GM19351 (cell line): ENCODE results near the gene ARMC6.
A peak's percentile ranks its signal among the peaks of the same experiment; 100 is the strongest.

Experiments
- ATAC-seq: cut with Tn5 transposase; IDR thresholded peaks from one replicate; pipeline ENCODE4 v1.9.1; 2021; ENCODE audit warnings: mild to moderate bottlenecking, moderate library complexity; ENCODE audit not compliant: unreplicated experiment

Gene ARMC6

DNA sequence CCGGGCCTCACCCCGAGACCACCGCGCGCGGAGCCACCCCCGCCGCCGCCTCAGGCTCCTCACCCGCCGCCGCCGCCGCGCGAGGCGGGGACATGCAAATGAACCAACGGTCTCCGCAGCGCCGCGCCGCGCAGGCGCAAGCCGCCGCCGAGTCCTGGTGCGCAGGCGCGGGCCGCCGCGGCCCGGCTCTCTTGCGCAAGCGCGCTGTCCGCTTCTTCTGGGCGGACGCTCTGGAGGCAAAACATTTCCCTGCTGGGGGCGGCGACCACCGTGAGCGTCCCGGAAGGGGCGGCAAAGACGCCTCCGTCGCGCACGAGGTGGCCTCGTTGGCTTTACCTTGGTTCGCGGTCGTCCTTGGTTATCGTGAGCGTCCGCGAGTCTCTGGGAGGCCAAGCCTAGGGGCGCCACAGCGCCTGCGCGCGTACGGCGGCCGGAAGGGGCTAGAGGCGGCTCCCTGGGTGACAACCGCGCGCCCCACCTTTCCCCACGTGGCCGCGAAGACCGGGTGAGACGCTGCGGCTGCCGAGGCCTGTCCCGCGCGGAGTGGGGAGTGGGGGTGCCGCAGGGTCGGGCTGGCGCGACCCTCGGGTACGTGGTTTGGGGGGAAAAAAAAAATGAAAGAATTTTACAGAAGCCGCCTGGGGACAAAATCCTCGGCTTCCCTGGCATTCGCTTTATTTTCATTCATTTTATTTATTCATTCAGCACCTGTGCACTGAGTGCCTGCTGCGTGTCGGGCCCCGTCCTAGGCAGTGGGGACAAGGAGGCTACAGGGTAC lies at the start of gene ARMC6, which contains the start of gene SUGP2:
TSS of gene ARMC6 (plus strand) at position 178 of the 778 bp plus-strand sequence. CDS start 607 bp downstream, outside the sequence.
TSS of gene SUGP2 (minus strand) at position 92 of the 778 bp plus-strand sequence. CDS start 2,446 bp downstream, outside the sequence.
- peak; percentile 63 for ATAC-seq

DNA sequence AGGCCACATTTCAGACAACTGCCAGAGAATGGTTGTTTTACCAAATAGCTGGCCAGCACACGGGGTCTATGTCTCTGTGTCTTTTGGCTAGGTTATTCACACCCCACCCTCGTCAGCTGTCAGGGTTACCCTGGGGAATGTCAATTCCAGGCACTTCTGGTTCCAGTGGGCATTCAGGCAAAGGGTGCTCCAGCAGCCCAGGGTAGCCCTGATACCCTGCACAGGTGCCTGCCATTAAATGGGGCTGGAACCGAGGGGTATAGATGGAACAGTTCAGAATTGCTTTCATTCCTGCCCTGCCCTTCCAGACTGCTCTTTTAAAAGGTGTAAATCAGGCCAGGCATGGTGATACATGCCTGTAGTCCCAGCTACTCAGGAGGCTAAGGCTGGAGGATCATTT lies 49.2 kb upstream of the ARMC6 start:
- no peak for ATAC-seq

DNA sequence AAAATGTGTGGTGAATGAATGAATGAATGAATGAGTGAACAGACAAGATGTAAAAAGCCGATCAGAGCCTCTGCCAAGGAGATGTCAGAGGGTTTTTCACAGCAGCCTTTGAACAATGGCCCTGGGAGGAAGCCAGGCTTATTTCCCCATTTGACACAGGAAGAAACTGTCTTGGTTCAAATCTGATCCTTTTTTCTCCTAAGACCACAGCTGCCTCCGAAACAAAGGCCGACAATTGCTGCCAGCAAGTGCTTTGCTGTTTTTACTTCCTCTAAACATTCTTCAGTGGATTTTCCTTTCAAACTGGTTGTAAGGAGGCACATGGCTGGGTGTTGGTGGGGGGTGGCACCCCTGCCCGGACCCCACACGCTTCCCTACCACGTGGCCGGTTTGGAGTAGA lies 48.1 kb upstream of the ARMC6 start:
- ATAC-seq, result no peak

DNA sequence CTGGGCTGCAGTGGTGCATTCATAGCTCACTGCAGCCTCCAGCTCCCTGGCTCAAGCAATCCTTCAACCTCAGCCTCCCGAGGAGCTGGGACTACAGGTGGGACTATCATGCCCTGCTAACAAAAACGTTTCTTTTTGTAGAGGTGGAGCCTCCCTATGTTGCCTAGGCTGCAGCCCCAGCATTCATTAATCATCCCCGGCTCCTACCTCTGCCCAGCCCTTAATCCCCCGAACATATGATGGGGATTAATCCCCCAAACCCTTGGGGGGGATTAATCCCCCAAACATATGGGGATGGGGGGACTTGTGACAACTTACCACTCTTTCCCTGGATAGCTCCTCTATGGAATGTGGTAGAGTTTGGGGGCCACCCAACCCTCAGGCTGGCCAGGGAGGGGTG lies 45.9 kb upstream of the ARMC6 start:
- no peak for ATAC-seq

DNA sequence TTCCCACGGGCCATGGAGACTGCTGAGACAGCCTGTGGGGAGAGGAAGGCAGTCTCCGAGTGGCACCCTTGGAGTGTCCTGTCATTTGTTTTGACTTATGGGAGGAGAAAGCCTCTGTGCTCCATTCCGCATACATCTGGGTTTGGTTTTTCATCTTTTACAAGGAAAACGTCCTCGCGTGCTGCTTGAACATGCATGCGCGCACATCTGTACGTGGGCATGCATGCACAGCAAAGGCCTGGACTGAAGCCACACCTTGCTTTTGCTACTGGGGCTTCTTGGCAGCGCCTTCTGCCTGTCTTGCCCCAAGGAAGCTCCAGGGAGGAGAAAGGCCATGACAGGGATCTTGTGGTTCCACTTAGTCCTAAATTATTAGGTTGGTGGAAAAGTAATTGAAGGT lies 44.1 kb upstream of the ARMC6 start:
- no peak for ATAC-seq

DNA sequence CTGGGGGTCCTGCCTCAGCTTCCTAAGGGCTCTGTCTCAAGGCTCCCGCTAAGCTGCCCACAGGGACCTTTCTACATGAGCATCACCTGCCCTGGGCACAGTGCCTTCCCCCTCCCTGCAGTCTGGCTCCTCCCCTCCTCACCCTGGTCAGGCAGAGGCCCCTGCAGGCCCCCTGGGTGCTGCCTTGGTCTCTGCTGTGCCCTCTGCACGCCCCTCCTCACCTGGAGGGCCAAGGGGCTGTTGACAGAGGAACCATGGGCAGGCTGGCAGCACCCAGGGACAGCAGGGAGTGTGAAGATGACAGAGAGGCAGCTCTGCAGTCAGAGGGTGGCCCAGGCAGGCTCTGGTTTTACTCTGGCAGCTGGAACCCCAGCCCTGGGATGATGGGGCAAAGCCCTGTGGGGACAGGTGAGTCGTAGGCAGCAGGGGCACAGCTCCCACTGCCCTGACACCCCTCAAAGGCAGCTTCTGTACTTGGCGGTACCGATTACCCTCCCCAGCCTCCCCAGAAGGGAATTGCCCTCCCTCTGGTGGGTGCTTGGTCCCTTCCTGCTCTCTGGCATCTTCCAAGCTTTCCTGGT lies 43.2 kb upstream of the ARMC6 start:
- no peak for ATAC-seq

DNA sequence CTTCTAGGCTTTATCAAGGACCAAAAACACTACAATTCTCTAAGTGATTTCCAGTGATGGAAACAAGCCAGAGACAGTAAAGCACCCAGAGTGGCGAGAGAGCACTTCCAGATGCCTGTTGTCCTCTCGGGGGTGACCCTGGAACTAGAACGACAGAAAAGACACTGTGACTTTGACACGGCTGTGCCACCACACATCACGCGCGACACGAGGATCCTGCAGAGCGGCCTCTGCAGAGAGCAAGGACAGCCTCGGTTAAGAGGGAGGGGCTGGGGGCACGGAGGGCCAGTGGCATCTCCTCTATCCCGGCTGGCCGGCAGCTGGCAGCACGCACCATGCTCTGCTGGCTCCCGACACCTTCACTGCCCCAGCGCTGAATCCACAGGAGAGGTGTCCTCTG lies 42.4 kb upstream of the ARMC6 start:
- no peak for ATAC-seq

DNA sequence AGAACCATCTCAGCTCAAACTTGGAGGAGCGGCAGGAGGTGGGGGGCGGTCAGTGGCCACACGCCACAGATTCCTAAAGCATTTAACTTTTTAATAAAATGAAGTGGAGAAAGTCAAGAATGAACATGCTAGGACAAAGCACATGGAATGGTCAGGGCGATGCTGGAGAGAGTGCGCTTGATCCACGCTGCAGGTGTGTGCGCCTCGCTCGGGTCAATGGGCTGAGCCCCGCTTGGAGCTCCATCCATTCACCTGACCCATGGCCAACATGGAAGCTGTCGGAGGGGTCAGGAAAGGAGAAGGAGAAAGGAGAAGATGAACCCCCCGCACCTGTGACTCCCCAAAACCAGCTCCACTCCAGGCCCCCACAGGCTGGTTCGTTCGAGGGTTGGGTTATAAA lies 41.9 kb upstream of the ARMC6 start:
- ATAC-seq, result no peak

DNA sequence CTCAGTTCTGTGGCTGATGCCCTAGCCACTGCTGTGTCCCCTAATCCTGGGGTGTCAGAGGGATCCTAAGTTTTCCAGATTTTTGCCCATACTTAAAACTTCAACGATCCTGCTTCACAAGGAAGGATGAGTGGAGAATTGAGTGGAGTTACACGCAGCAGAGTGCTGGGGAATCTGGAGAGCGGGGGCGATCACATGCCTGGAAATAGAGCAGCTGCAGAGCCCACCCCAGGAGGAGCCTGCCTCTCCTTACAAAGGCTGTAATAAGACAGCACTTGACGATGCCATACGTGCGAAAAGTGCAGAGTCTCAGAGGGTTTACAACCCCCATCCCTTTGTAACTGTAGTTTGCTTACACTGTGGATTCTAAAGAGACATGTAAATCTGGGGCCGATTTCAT lies 40.7 kb upstream of the ARMC6 start:
- no peak for ATAC-seq

DNA sequence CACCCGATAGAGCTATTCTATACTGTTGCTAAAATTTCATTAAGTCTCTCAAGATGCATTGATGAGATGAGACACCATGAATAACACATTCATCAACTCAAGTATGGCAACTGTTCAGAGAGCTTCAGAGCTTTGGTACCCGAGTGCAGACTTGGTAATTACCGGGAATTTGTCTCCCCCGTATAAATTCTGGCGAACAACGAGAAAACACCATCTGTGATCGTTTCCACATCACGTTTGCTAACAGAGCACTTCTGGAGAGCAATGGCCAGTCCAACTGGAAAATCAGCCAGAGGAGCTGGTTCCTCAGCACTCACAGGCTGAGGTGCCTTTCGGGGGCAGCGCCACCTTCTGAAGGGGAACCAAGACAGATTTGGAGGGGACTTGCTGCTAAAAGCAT lies 40.3 kb upstream of the ARMC6 start:
- ATAC-seq, result no peak

DNA sequence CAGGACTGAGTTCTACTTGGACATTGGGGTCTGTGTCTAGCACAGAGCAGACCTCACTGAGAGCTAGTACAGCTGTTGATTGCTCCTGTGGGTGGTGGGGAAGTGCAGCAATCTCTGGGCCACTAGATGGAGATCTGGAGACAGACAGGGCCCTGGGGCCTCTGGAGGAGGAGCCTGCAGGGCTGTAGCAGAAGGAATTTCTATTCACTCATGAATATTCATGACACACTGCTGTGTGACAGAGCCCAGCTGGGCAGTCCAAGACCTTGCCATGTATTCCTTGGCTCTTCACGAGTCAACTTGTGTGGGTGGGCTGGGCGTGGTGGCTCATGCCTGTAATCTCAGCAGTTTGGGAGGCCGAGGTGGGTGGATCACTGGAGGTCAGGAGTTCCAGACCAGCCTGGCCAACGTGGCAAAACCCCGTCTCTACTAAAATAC lies 37.6 kb upstream of the ARMC6 start:
- no peak for ATAC-seq

DNA sequence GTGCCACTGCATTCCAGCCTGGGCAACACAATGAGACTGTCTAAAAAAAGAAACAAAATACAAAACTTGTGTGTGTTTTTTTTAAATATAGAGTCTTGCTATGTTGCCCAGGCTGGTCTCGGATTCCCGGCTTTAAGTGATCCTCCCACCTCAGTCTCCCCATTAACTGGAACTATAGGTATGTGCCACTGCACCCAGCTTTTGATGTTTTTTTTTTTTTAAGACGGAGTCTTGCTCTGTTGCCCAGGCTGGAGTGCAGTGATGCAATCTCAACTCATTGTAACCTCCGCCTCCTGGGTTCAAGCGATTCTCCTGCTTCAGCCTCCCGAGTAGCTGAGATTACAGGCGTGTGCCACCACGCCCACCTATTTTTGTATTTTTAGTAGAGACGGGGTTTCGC lies 37.1 kb upstream of the ARMC6 start:
- no peak for ATAC-seq

DNA sequence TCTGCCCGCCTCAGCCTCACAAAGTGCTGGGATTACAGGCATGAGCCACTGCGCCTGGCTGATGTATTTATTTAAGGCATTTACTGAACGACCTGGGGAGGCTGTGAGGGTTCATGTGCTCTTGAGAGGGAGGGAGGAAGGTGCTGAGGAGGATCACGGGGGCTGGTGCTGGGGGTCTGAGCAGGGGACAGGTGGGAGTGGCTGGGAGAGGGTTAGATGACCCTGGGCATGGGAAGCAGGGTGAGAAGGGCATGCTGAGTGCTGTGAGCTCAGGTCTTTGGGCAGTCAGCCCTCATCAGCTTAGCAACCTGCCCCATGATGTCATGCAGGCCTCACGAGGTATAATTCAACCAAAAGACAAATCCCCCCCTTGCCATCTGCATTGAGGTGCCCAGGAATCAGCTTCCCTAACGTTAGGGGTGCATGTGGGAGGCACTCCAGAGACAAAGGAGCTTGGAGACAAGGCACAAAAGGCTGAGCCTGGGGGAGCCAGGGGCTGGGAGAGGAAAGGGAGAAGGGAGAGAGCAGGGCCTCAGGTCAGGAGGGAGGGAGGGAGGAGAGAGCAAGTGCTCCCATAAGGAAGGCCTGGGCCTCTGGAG lies 36.5 kb upstream of the ARMC6 start:
- ATAC-seq, result no peak

DNA sequence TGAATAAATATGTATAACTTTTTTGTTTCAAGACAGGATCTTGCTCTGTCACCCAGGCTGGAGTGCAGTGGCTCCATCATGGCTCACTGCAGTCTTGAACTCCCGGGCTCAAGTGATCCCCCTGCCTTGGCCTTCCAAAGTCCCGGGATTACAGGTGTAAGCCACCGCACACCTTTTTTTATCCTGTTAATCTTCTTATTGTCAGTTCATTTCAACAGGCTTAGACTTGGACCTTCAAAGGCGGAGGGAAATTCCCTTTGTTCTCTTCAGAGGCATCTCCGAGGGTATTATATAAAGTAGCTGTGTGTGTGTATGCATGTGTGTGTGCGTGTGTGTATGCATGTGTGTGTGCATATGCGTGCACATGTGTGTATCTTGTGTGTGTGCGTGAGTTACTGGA lies 35.1 kb upstream of the ARMC6 start:
- no peak for ATAC-seq

DNA sequence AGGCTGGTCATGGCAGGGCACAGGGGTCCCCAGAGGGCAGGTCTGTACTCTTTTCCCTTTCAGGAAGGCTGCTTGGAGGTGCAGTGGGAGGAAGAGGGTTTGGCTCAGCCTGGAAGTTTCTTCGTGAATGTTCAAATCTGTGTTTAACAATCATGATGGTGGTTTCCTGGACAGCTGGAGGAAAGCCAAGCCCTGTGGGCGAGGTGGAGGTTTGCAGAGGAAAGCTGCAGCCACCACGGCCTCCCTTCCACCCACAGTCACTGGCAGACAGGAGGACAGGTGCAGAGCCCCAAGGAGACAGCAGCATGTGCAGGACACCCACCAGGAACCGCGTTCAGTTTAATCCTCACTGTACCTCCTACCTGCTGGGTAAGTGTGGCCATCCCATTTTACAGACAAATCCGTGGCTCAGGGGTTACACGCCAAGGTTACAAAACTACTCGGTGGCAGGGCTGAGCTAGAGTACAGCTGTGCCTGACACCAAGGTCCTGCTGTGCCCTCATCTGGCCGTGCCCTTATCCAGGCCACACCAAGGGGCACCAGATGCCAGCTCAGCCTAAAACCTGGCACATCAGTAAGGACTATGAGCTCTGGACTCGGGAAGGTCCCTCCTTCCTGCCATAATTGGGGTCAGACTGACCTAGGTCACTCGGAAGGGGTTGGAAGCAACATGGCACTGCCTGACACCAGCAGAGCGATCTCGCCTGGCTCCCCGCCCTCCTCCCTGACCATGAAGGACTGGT lies 34.2 kb upstream of the ARMC6 start:
- no peak for ATAC-seq

DNA sequence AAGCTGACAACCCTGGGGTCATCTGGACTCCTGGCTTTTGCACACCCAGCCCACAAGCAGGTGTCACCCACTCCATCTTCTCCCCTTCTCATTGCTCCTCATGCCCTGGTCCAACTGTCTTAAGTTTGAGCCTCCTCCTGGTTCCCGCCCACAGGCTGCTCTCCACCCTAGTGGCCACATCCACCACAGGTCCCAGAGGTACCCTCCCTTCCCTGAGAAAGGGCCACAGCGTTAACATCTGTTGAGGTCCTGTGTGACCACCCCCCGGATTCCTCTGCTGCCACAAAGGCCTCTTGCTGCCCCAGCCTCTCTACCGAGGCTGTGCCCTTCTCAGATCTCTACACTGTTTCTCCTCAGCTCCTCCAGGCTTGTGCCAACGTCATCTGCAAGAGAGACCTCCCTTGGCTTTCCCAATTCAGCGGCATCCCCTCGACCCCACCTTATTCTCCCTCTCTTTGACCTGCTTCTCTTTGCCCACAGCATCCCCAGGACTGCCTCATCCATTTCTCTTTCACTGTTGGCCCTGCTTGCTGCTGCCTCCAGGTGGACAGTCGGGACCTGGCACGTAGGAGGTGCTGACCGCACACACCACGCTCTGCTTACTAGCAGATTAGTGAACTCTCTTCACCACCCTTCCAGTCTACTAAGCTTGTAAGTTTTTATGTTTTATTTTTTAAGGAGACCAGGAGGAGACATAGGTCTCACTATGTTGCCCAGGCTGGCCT lies 33.3 kb upstream of the ARMC6 start:
- ATAC-seq, result no peak

DNA sequence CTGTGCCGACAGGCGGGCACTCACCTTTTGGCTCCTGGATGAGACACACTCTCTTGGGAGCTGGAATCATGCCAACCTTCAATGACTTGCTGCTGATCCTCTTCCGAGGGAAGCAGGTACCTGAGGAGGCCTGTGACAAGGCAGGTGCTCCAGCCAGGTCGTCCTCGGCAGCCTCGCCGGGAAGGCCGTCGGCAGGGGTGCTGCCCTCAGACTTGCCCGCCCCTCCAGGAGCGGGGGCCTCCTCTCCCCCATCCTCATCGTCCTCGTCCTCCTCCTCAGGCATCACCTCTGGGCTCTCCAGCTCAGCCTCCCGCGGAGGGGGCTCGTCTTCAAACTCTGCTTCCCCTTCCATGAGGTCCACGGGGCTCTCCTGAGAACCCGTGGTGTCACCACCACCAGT lies 29.3 kb upstream of the ARMC6 start:
- ATAC-seq, result no peak

DNA sequence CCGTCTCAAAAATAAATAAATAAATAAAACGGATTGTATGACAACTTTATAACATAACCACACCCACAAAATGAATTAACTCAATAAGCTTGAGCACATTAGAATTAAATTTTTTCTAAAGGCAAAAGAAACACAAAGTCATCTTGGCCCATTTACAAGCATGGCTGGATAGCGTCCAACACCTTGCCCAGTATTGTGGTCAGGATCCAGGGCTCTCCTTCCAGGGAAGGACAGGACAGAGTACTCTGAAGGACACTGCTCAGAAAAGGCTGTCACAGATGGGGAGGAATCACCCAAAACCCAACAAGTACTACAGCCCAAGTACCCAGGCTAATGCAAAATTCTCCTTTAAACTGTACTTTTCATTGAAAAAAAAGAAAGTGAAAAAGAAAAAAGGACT lies 27.2 kb upstream of the ARMC6 start:
- ATAC-seq, result no peak

DNA sequence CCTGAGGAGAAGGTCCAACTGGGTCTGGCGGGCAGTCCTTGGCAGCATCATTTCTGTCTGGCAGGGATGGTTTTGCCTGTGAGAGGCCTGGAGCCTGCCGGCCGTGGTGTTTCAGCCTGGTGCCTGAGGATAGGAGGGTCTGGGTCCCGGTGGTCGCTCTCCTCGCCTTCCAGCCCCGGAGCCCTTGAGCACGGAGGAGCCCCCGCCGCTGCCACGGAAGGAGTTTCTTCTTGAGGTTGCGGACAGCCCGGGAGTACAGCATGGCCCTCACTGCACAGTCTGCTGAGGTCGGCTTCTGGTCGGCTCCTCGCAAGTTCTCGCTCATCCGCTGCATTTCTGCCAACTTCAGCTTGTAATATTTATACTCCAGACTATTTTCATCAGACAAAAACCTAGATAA lies 23.5 kb upstream of the ARMC6 start:
- ATAC-seq, result no peak

DNA sequence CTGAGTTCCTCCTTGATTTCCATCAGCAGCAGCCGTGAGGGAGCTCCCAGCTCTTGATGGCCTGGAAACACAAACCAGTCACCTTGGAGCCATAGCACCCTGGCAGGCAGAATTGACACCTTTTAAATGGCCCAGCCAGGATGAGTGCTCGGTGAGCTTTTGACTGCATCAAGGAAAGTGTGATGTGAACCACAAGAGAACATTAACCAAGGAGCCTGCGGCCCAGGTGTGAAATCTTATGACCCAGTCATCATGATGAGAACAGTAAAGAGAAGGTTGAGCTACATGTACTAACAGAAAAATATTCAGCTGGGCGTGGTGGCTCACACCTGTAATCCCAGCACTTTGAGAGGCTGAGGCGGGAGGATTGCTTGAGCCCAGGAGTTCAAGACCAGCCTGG lies 22.9 kb upstream of the ARMC6 start:
- no peak for ATAC-seq

DNA sequence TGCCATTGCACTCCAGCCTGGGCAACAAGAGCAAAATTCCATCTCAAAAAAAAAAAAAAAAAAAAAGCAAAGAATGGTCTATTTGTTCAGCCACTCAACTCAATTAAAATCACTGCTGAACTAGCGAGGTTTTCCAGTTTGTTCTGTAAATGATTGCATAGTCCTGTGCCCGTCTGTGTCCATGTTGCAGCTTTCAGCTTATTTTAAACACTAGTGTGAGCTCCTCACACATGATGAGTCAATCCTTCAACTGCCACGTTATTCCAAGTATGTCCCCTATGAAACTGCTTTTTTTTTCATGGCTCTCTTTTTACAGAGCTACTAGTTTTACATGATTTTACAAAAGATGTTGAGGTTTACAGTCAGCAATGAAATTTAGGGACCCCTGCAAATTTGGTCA lies 12.3 kb upstream of the ARMC6 start:
- ATAC-seq, result no peak
